CD4-positive, alpha-beta T cell (primary cell): ENCODE measurements around the gene VPS45. TPM values are rescaled to one million over a fixed set of nuclear protein-coding genes. Genes with fewer than 3 reads are reported as not detected.

Experiments
- ATAC-seq: fragments of 200-7000 bp; cut with Tn5 transposase; one replicate; pipeline ENCODE4 v1.10.0; 2022; ENCODE audit warnings: mild to moderate bottlenecking; ENCODE audit not compliant: poor library complexity
- CTCF ChIA-PET: fragments of 350-600 bp; sonication (Branson Sonifier 250); formaldehyde crosslinking; loops from one replicate; lab custom pipeline; 2021; ENCODE audit warnings: antibody characterized with exemption, inconsistent platforms; lab: Charles Lee
- POLR2A ChIA-PET: fragments of 350-600 bp; sonication (Branson Sonifier 250); formaldehyde crosslinking; loops from one replicate; lab custom pipeline; 2021; ENCODE audit warnings: antibody characterized with exemption, inconsistent platforms; lab: Charles Lee
- DNase-seq, 14 experiments: peaks; one replicate each; pipeline ENCODE4 v3.0.0-alpha.2; 2013 to 2020; ENCODE audit warnings: mixed read lengths in 2 of 14
- H3K27ac ChIP-seq, 2 donors: one replicate each; pipeline versions ENCODE4 v1.5.1 to v1.7.0; 2013; ENCODE audit warnings: low read length in 2 of 2, low read depth in 1 of 2, mild to moderate bottlenecking in 1 of 2
- H3K27me3 ChIP-seq, 2 experiments: 1 replicate in 1 of 2; 2 replicates in 1 of 2; pipeline versions ENCODE4 v1.6.1 to v1.7.0; 2013; ENCODE audit warnings: low read length in 2 of 2, control low read depth in 1 of 2, mild to moderate bottlenecking in 1 of 2, moderate library complexity in 1 of 2; ENCODE audit not compliant: insufficient read depth in 2 of 2, control insufficient read depth in 1 of 2
- H3K36me3 ChIP-seq: one replicate; pipeline ENCODE4 v1.6.1; 2013; ENCODE audit warnings: low read length, control low read depth; ENCODE audit not compliant: insufficient read depth
- H3K4me1 ChIP-seq: one replicate; pipeline ENCODE4 v1.6.1; 2013; ENCODE audit warnings: low read length, control low read depth; ENCODE audit not compliant: insufficient read depth
- H3K4me3 ChIP-seq: one replicate; pipeline ENCODE4 v1.5.1; 2013; ENCODE audit warnings: mild to moderate bottlenecking, low read length, moderate library complexity
- H3K9me3 ChIP-seq, 2 experiments: 1 replicate in 1 of 2; 2 replicates in 1 of 2; pipeline versions ENCODE4 v1.6.1 to v1.7.0; 2013; ENCODE audit warnings: low read length in 2 of 2, mild to moderate bottlenecking in 2 of 2, control low read depth in 1 of 2, moderate library complexity in 1 of 2; ENCODE audit not compliant: control insufficient read depth in 1 of 2, insufficient read depth in 1 of 2
- H3K27ac Mint-ChIP-seq: one replicate; pipeline ENCODE4 v1.8.0; 2020; ENCODE audit warnings: mixed read lengths
- H3K27me3 Mint-ChIP-seq: one replicate; pipeline ENCODE4 v1.8.0; 2021; ENCODE audit warnings: mixed read lengths
- H3K36me3 Mint-ChIP-seq: one replicate; pipeline ENCODE4 v1.8.0; 2021; ENCODE audit warnings: low read depth, mixed read lengths
- H3K4me1 Mint-ChIP-seq: one replicate; pipeline ENCODE4 v1.8.0; 2021; ENCODE audit warnings: low read depth, mixed read lengths
- H3K4me3 Mint-ChIP-seq: one replicate; pipeline ENCODE4 v1.8.0; 2020; ENCODE audit warnings: mild to moderate bottlenecking, mixed read lengths
- H3K9me3 Mint-ChIP-seq: one replicate; pipeline ENCODE4 v1.8.0; 2020; ENCODE audit warnings: mixed read lengths
- CTCF ChIP-seq: fragments of 200-600 bp; IDR thresholded peaks from one replicate; pipeline ENCODE4 v1.8.0; 2022; ENCODE audit warnings: antibody characterized with exemption, mild to moderate bottlenecking
- intact Hi-C, 2 experiments: fragments of 100-400 bp; cut with DNase I in 1 of 2; cut with micrococcal nuclease in 1 of 2; formaldehyde crosslinking; loops; one replicate each; pipeline versions ENCODE4 v1.15.1 to v1.9.0; 2023 to 2025; cut with DNase I, micrococcal nuclease
- total RNA-seq, 174 experiments: library from RNA in 2 of 174; stranded (reverse) in 2 of 174; gene quantifications; one replicate each; pipeline ENCODE4 v1.2.3 and lab custom pipeline; 2021 to 2026

Gene VPS45
- total RNA-seq, 2 experiments from 2014 or later: 9.6 to 10.7 TPM

- POLR2A ChIA-PET: interaction anchor here (0.6 kb wide), 1 partner anchor 8 kb away, joined by 3 read pairs; no protein-coding TSS in a partner anchor
- intact Hi-C loops: no loop called here
Observed at GRCh38 chr1:150083907-150084306, 16.3 kb downstream of the VPS45 start.

GRCh38 chr1:150085406-150085805 is 17.8 kb downstream of the VPS45 start:
- ChIA-PET POLR2A (no interaction called here), CTCF (no interaction called here)
- no peaks in the 10 kb centered on the region for H3K27me3 ChIP-seq
- Mint-ChIP-seq H3K4me1 (no peaks in the 10 kb centered on the region), H3K4me3 (no peak overlapping the region), H3K9me3 (no peaks in the 10 kb centered on the region), H3K36me3 (peaks cover 80% of the 10 kb centered on the region), H3K27ac (no peak overlapping the region), H3K27me3 (no peaks in the 10 kb centered on the region)
- H3K27ac ChIP-seq: no peak overlapping the region
- H3K4me3 ChIP-seq: no peak overlapping the region
- H3K4me1 ChIP-seq: no peaks in the 10 kb centered on the region
- peaks cover 45% of the 10 kb centered on the region for H3K36me3 ChIP-seq
- no peak for TF ChIP-seq CTCF
- DNase-seq (no peak), ATAC-seq (no peak)
- intact Hi-C loops: no loop called here
- H3K9me3 ChIP-seq: no peaks in the 10 kb centered on the region

More at GRCh38 chr1:150083907-150084306, 16.3 kb downstream of the VPS45 start:
- Histone ChIP-seq H3K9me3 (no peaks in the 10 kb centered on the region), H3K27me3 (no peaks in the 10 kb centered on the region), H3K27ac (no peak overlapping the region), H3K36me3 (peaks cover 51% of the 10 kb centered on the region), H3K4me1 (no peaks in the 10 kb centered on the region), H3K4me3 (no peak overlapping the region)
- H3K4me3 Mint-ChIP-seq: no peak overlapping the region
- H3K9me3 Mint-ChIP-seq: no peaks in the 10 kb centered on the region
- no peak overlapping the region for H3K27ac Mint-ChIP-seq
- H3K4me1 Mint-ChIP-seq: no peaks in the 10 kb centered on the region
- H3K36me3 Mint-ChIP-seq: peaks cover 88% of the 10 kb centered on the region
- ATAC-seq: no peak
- CTCF ChIA-PET: interaction anchor here (1.3 kb wide), 1 partner anchor 34 kb away, joined by 3 read pairs; no protein-coding TSS in a partner anchor
- no peaks in the 10 kb centered on the region for H3K27me3 Mint-ChIP-seq
- no peak for DNase-seq
- no peak for TF ChIP-seq CTCF

- Histone ChIP-seq H3K27me3 (no peaks in the 10 kb centered on the region), H3K27ac (no peak overlapping the region), H3K4me1 (peaks cover 5% of the 10 kb centered on the region), H3K9me3 (no peaks in the 10 kb centered on the region), H3K4me3 (no peak overlapping the region), H3K36me3 (peaks cover 34% of the 10 kb centered on the region)
- no peak for TF ChIP-seq CTCF
- ATAC-seq: no peak
- ChIA-PET CTCF (interaction anchor here (1.1 kb wide), 1 partner anchor 81 kb away, joined by 3 read pairs; no protein-coding TSS in a partner anchor), POLR2A (interaction anchor here (0.6 to 2.5 kb wide), 2 partner anchors 63 to 234 kb away, joined by 3 to 5 read pairs; partner anchors contain the start of genes PLEKHO1 and PRPF3)
- Mint-ChIP-seq H3K27me3 (no peaks in the 10 kb centered on the region), H3K27ac (no peak overlapping the region), H3K9me3 (no peaks in the 10 kb centered on the region), H3K36me3 (peaks cover 73% of the 10 kb centered on the region), H3K4me1 (peaks cover 13% of the 10 kb centered on the region), H3K4me3 (no peak overlapping the region)
- intact Hi-C loops: no loop called here
- no peak for DNase-seq
Observed at GRCh38 chr1:150087415-150087814, 19.8 kb downstream of the VPS45 start.
